Hematopoietic multipotent progenitor cell treated with erythropoietin and hydrocortisone succinate and interleukin-3 and kit ligand, for 6 days (in vitro differentiated cells): ENCODE data around the gene CHRNB1.

Experiments used
- DNase-seq: peaks from one replicate; pipeline ENCODE4 v3.0.0-alpha.2; 2015

CHRNB1 gene

GRCh38 chr17:7444682-7445618 lies at the start of gene CHRNB1:
TSS of gene CHRNB1 (plus strand) at chr17:7445061. CDS start at chr17:7445128, 67 bp downstream.
- DNase-seq = peak; percentile 57

GRCh38 chr17:7396147-7396546 lies 48.7 kb upstream of the CHRNB1 start:
- DNase-seq = peak; percentile 22

GRCh38 chr17:7398612-7399011 lies 46.2 kb upstream of the CHRNB1 start:
- no peak for DNase-seq

GRCh38 chr17:7403043-7403726 lies 41.7 kb upstream of the CHRNB1 start:
- peak; percentile 53 for DNase-seq

- DNase-seq = peak; percentile 89
Measured at GRCh38 chr17:7403727-7403976, 41.2 kb upstream of the CHRNB1 start.

GRCh38 chr17:7403977-7404736 lies 40.7 kb upstream of the CHRNB1 start, which contains the start of gene TMEM256:
TSS of gene TMEM256 (minus strand) at chr17:7404097. CDS start at chr17:7404084, 13 bp downstream.
- DNase-seq = peak; percentile 100

- no peak for DNase-seq
Measured at GRCh38 chr17:7404737-7405349, 40.0 kb upstream of the CHRNB1 start.

- no peak for DNase-seq
Measured at GRCh38 chr17:7405350-7406234, 39.3 kb upstream of the CHRNB1 start.

GRCh38 chr17:7406235-7406825 lies 38.5 kb upstream of the CHRNB1 start:
- no peak for DNase-seq

- no peak for DNase-seq
Measured at GRCh38 chr17:7407082-7407481, 37.8 kb upstream of the CHRNB1 start.

- no peak for DNase-seq
Measured at GRCh38 chr17:7407485-7408251, 37.2 kb upstream of the CHRNB1 start, which contains the start of gene NLGN2. TSS of gene NLGN2 (plus strand) at chr17:7407845. CDS start at chr17:7408256, 411 bp downstream.

- peak; percentile 37 for DNase-seq
Measured at GRCh38 chr17:7408252-7408727, 36.6 kb upstream of the CHRNB1 start.

GRCh38 chr17:7408863-7409262 lies 36.0 kb upstream of the CHRNB1 start:
- DNase-seq = no peak

GRCh38 chr17:7409716-7410115 lies 35.1 kb upstream of the CHRNB1 start:
- DNase-seq = no peak

GRCh38 chr17:7410634-7411426 lies 34.0 kb upstream of the CHRNB1 start:
- DNase-seq = no peak

- DNase-seq = no peak
Measured at GRCh38 chr17:7411427-7411750, 33.5 kb upstream of the CHRNB1 start.

GRCh38 chr17:7413346-7413985 lies 31.4 kb upstream of the CHRNB1 start:
- no peak for DNase-seq

- no peak for DNase-seq
Measured at GRCh38 chr17:7414837-7415236, 30.0 kb upstream of the CHRNB1 start.

- no peak for DNase-seq
Measured at GRCh38 chr17:7415784-7416183, 29.1 kb upstream of the CHRNB1 start.
